Ovary (tissue), 9 donors: ENCODE results near the gene ZSWIM6. TPM values are rescaled to one million over a fixed set of nuclear protein-coding genes. Genes with fewer than 3 reads are reported as not detected.

Source experiments
- DNase-seq, 5 donors: peaks; one replicate each; pipeline ENCODE4 v3.0.0-alpha.2; 2019 to 2020
- H3K27ac ChIP-seq, 2 donors: fragments of 200-600 bp; one replicate each; pipeline versions ENCODE4 v1.5.1 to v1.8.0; 2019 to 2022
- H3K27me3 ChIP-seq: fragments of 200-600 bp; one replicate; pipeline ENCODE4 v1.8.0; 2022
- H3K36me3 ChIP-seq: fragments of 200-600 bp; sonication (generic); one replicate; pipeline ENCODE4 v1.5.1; 2019
- H3K4me1 ChIP-seq: one replicate; pipeline ENCODE4 v1.8.1; 2013; ENCODE audit warnings: mild to moderate bottlenecking, moderate library complexity; ENCODE audit not compliant: insufficient read depth
- H3K4me3 ChIP-seq: fragments of 200-600 bp; sonication (generic); one replicate; pipeline ENCODE4 v1.5.1; 2017
- H3K9me3 ChIP-seq, 2 donors: fragments of 200-600 bp in 1 of 2; sonication (generic) in 1 of 2; one replicate each; pipeline versions ENCODE4 v1.5.1 to v1.8.1; 2013 to 2019; ENCODE audit warnings: mild to moderate bottlenecking in 1 of 2, moderate library complexity in 1 of 2
- EP300 ChIP-seq: sonication (generic); formaldehyde crosslinking; IDR thresholded peaks from one replicate; pipeline ENCODE4 v1.6.1; 2017; ENCODE audit warnings: antibody characterized with exemption
- POLR2A ChIP-seq: fragments of 450-650 bp; IDR thresholded peaks from one replicate; pipeline ENCODE4 v1.6.1; 2017; ENCODE audit warnings: antibody characterized with exemption, mild to moderate bottlenecking, moderate library complexity
- WGBS, 3 donors: extraction: QIAGEN DNeasy Blood & Tissue Kit in 1 of 3; methylation state at CpG; one replicate each; pipeline versions ENCODE4 v1.1.5 to v1.1.7; 2013 to 2017; 5-methylcytosine and 5-hydroxymethylcytosine counted together
- intact Hi-C, 4 donors: fragments of 100-400 bp; cut with DNase I; formaldehyde crosslinking; loops; one replicate each; pipeline versions ENCODE4 v1.11.0 to v1.15.1; 2022 to 2023
- polyA plus RNA-seq, 2 donors: library from polyadenylated mRNA; stranded (reverse); fragments of 200-250 nt in 1 of 2; fragments of 350-450 nt in 1 of 2; fragmentation: Illumina TruSeq in 1 of 2; extraction: RNeasy Lipid Tissue Mini Kit (QIAGEN cat#74804) in 1 of 2; gene quantifications; one replicate each; pipeline ENCODE4 v1.2.3, GENCODE V29; 2013 to 2014
- total RNA-seq, 7 donors: library from RNA; depleted of rRNA in 2 of 7; stranded (reverse); fragments of >200 nt in 2 of 7; fragmentation: NEBNext Ultra II Directional in 3 of 7; extraction: Animal tissue kit (Norgen Biotek cat#: 25700) in 3 of 7; gene quantifications; one replicate each; pipeline versions ENCODE4 v1.1.0 to v1.2.4, GENCODE V29; 2016 to 2023
- TF ChIP-seq, protein P1 (sequence below), 3 donors: fragments of 450-650 bp in 2 of 3; fragments of 200-600 bp in 1 of 3; IDR thresholded peaks; one replicate each; pipeline versions ENCODE4 v1.5.1 to v1.8.0; 2016 to 2022; ENCODE audit warnings: antibody characterized with exemption in 3 of 3, mild to moderate bottlenecking in 1 of 3
- donor health status: DM: no; HTN: no; CAD: no; lungs with moderate emphysema.
- donor health status: DM: no; HTN: no; CAD: no.
- donor health status: Bipolar disorder and iron deficiency.
- donor health status: DM: yes; HTN: yes; CAD: no.
- donor health status: DM: no; HTN: no; CAD: no.
- donor health status: DM: yes; HTN: yes; CAD: no.

ZSWIM6 gene
- total and polyA plus RNA-seq, 9 donors: 4.1 to 15.3 (median 10.6) TPM

- TF ChIP-seq EP300 (no peak), POLR2A (no peak)
- TF ChIP-seq, protein P1, sequence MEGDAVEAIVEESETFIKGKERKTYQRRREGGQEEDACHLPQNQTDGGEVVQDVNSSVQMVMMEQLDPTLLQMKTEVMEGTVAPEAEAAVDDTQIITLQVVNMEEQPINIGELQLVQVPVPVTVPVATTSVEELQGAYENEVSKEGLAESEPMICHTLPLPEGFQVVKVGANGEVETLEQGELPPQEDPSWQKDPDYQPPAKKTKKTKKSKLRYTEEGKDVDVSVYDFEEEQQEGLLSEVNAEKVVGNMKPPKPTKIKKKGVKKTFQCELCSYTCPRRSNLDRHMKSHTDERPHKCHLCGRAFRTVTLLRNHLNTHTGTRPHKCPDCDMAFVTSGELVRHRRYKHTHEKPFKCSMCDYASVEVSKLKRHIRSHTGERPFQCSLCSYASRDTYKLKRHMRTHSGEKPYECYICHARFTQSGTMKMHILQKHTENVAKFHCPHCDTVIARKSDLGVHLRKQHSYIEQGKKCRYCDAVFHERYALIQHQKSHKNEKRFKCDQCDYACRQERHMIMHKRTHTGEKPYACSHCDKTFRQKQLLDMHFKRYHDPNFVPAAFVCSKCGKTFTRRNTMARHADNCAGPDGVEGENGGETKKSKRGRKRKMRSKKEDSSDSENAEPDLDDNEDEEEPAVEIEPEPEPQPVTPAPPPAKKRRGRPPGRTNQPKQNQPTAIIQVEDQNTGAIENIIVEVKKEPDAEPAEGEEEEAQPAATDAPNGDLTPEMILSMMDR (IDR thresholded peaks at IDR 0.05): no peak
- Histone ChIP-seq H3K36me3 (no peaks in the 10 kb centered on the region), H3K27me3 (no peaks in the 10 kb centered on the region), H3K9me3 (no peaks in the 10 kb centered on the region), H3K4me1 (no peaks in the 10 kb centered on the region), H3K4me3 (no peak overlapping the region), H3K27ac (no peak overlapping the region)
- intact Hi-C loops: no loop called here
- DNase-seq: no peak
- WGBS, 3 donors: 79 to 81% (median 79%) methylated on average over 7 of the region's 7 CpGs
Observed at GRCh38 chr5:61328791-61329549, 3.1 kb upstream of the ZSWIM6 start.

GRCh38 chr5:61329550-61330128 is 2.4 kb upstream of the ZSWIM6 start:
- H3K27ac ChIP-seq: peak overlapping the region in 1 of 2 donors; percentile 93
- H3K4me1 ChIP-seq: no peaks in the 10 kb centered on the region
- no peaks in the 10 kb centered on the region for H3K27me3 ChIP-seq
- DNase-seq: no peak
- peak overlapping the region; percentile 63 for H3K4me3 ChIP-seq
- WGBS, 3 donors: 53 to 68% (median 61%) methylated on average over 10 of the region's 10 CpGs
- H3K36me3 ChIP-seq: no peaks in the 10 kb centered on the region
- no peaks in the 10 kb centered on the region for H3K9me3 ChIP-seq
- TF ChIP-seq POLR2A (no peak), EP300 (no peak)
- TF ChIP-seq, protein P1 (IDR thresholded peaks at IDR 0.05): no peak
- intact Hi-C loops: loop anchor here in 3 of 4 donors (5.0 to 10.0 kb wide), 5 partner anchors 75 to 325 kb away; partner anchors contain the start of gene SMIM15 (in 1 of the 3)

- peak overlapping the region; percentile 93 to 98 for H3K27ac ChIP-seq
- intact Hi-C loops: loop anchor here in 3 of 4 donors (5.0 to 10.0 kb wide), 5 partner anchors 74 to 324 kb away; partner anchors contain the start of gene SMIM15 (in 1 of the 3)
Observed at GRCh38 chr5:61330341-61330844, 1.7 kb upstream of the ZSWIM6 start.

DNA sequence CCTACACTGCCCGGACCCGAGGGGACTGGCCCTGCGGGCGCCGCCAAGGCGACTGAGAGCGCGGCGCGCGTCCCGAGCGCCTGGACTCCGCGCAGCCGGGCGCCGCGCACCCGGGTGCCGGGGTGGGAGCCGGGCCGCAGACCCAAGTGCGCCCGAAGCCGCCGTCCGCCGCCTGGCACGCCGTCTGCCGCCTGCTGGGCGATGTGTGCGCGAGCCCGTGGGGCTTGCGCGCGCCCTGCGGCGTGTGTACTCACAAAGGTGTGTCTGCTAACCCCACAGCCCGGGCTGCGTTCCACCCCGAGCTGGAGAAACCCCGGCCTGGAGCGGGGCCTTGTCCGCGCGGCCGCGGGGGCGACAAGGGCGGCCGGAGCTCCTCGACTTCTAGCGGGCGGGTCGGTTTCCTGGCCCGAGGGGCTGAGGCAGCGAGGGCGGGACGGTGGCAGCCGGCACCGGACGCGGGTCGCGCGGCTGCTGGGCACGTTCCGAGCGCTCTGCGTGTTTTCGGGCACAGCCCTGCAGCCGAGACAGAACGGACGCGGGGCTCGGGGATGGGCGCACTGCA is 1.1 kb upstream of the ZSWIM6 start:
- H3K4me3 ChIP-seq: peak overlapping the region; percentile 63
- peak overlapping the region; percentile 93 to 98 for H3K27ac ChIP-seq
- peaks cover 4% of the 10 kb centered on the region for H3K4me1 ChIP-seq
- 0 to 1% (median 0%) methylated on average over 54 to 80 of the region's 80 CpGs for WGBS, 3 donors
- H3K9me3 ChIP-seq: no peaks in the 10 kb centered on the region
- peak; percentile 68 to 85 (median 77) for DNase-seq
- no peaks in the 10 kb centered on the region for H3K27me3 ChIP-seq
- H3K36me3 ChIP-seq: no peaks in the 10 kb centered on the region
- intact Hi-C loops: loop anchor here in 3 of 4 donors (5.0 to 10.0 kb wide), 5 partner anchors 74 to 324 kb away; partner anchors contain the start of gene SMIM15 (in 1 of the 3)
- no peak for TF ChIP-seq EP300
- TF ChIP-seq, protein P1 (IDR thresholded peaks at IDR 0.05): peak; percentile 34 to 62 (median 49)

More at GRCh38 chr5:61330341-61330844, 1.7 kb upstream of the ZSWIM6 start:
- H3K4me3 ChIP-seq: peak overlapping the region; percentile 63
- peaks cover 4% of the 10 kb centered on the region for H3K4me1 ChIP-seq
- no peaks in the 10 kb centered on the region for H3K27me3 ChIP-seq
- peak; percentile 28 to 58 (median 46) for DNase-seq
- H3K36me3 ChIP-seq: no peaks in the 10 kb centered on the region
- TF ChIP-seq POLR2A (no peak), EP300 (no peak)
- TF ChIP-seq, protein P1 (IDR thresholded peaks at IDR 0.05): no peak
- 0 to 3% (median 0%) methylated on average over 30 of the region's 30 CpGs for WGBS, 3 donors
- H3K9me3 ChIP-seq: no peaks in the 10 kb centered on the region
